Endothelial cell of umbilical vein (primary cell): ENCODE measurements around the gene CUX1. TPM values are rescaled to one million over a fixed set of nuclear protein-coding genes. Genes with fewer than 3 reads are reported as not detected.

Experiments used
- BruUV-seq: library from RNA; stranded (reverse); fragments of 400-500 nt; replicated peaks from 2 replicates; lab custom pipeline; 2021; lab: Mats Ljungman, UMichigan
- CTCF ChIA-PET: fragments of 300-600, 350-600 bp; sonication (Branson Sonifier 250); formaldehyde crosslinking; loops from one replicate; lab custom pipeline; 2021; ENCODE audit warnings: antibody characterized with exemption, inconsistent platforms; lab: Charles Lee
- POLR2A ChIA-PET: fragments of 300-600, 350-600 bp; sonication (Branson Sonifier 250); formaldehyde crosslinking; loops from one replicate; lab custom pipeline; 2021; ENCODE audit warnings: antibody characterized with exemption, inconsistent platforms; lab: Charles Lee
- DNase-seq: peaks from one replicate; pipeline ENCODE4 v3.0.0-alpha.2; 2011; ENCODE audit warnings: low read depth, low spot score
- FAIRE-seq: peaks from 2 replicates; lab custom pipeline; 2011; peaks lifted over from hg19 to GRCh38; lab: Jason Lieb, UNC
- H2AFZ ChIP-seq: 2 replicates; pipeline ENCODE4 v1.6.0; 2012; ENCODE audit warnings: low read depth, low read length, control low read depth, inconsistent platforms
- H3K27ac ChIP-seq: 2 replicates; pipeline ENCODE4 v1.5.1; 2011; ENCODE audit warnings: low read depth, mild to moderate bottlenecking, control low read depth, low read length, moderate library complexity; ENCODE audit not compliant: insufficient read depth
- H3K27me3 ChIP-seq, 2 experiments: 2 replicates each; pipeline versions ENCODE4 v1.6.0 to v1.6.1; 2011; ENCODE audit warnings: low read length in 2 of 2, mixed read lengths in 1 of 2; ENCODE audit not compliant: control insufficient read depth in 2 of 2, insufficient read depth in 2 of 2
- H3K36me3 ChIP-seq, 2 experiments: 2 replicates in 1 of 2; 3 replicates in 1 of 2; pipeline ENCODE4 v1.5.1; 2011; ENCODE audit warnings: low read length in 2 of 2, mild to moderate bottlenecking in 1 of 2, moderate library complexity in 1 of 2; ENCODE audit not compliant: control insufficient read depth in 2 of 2, insufficient read depth in 2 of 2; ENCODE audit errors: extremely low read depth in 1 of 2
- H3K4me1 ChIP-seq: 3 replicates; pipeline ENCODE4 v1.5.1; 2011; ENCODE audit warnings: mild to moderate bottlenecking, low read length; ENCODE audit not compliant: control insufficient read depth, insufficient read depth; ENCODE audit errors: extremely low read depth
- H3K4me2 ChIP-seq: 2 replicates; pipeline ENCODE4 v1.6.1; 2011; ENCODE audit warnings: low read length, control low read depth, mixed read lengths; ENCODE audit not compliant: insufficient read depth
- H3K4me3 ChIP-seq, 3 experiments: fragments of 200-600 bp in 1 of 3; sonication (generic), shearing (Covaris generic) in 1 of 3; replicated peaks in 1 of 3; 2 replicates each; pipeline ENCODE4 v1.5.1; 2011 to 2016; ENCODE audit warnings: control low read depth in 3 of 3, low read length in 3 of 3, mild to moderate bottlenecking in 2 of 3, inconsistent platforms in 1 of 3, low read depth in 1 of 3, moderate library complexity in 1 of 3; ENCODE audit not compliant: insufficient read depth in 1 of 3
- H3K79me2 ChIP-seq: 2 replicates; pipeline ENCODE4 v1.6.0; 2012; ENCODE audit warnings: low read length, inconsistent platforms; ENCODE audit not compliant: control insufficient read depth, insufficient read depth
- H3K9ac ChIP-seq: replicated peaks from 2 replicates; pipeline ENCODE3; 2011; ENCODE audit warnings: low read length, control low read depth; ENCODE audit not compliant: insufficient read depth; ENCODE audit errors: extremely low read depth
- H3K9me1 ChIP-seq: replicated peaks from 3 replicates; pipeline ENCODE4 v1.6.0; 2011; ENCODE audit warnings: mild to moderate bottlenecking, low read length; ENCODE audit not compliant: control insufficient read depth, insufficient read depth; ENCODE audit errors: extremely low read depth
- H3K9me3 ChIP-seq: replicated peaks from 2 replicates; pipeline ENCODE4 v1.5.1; 2012; ENCODE audit warnings: low read length, inconsistent platforms; ENCODE audit not compliant: control insufficient read depth, insufficient read depth
- H4K20me1 ChIP-seq: replicated peaks from 2 replicates; pipeline ENCODE3; 2011; ENCODE audit warnings: mild to moderate bottlenecking, low read length; ENCODE audit not compliant: control insufficient read depth, insufficient read depth; ENCODE audit errors: extremely low read depth
- EZH2 ChIP-seq: IDR thresholded peaks from 2 replicates; pipeline ENCODE4 v1.6.1; 2012; ENCODE audit warnings: borderline replicate concordance, low read depth, mild to moderate bottlenecking, moderate library complexity, low read length, inconsistent platforms; ENCODE audit not compliant: severe bottlenecking
- FOS ChIP-seq: IDR thresholded peaks from 2 replicates; pipeline ENCODE4 v1.6.1; 2011; ENCODE audit warnings: mild to moderate bottlenecking, low read length, moderate library complexity, borderline replicate concordance; ENCODE audit not compliant: insufficient read depth
- GATA2 ChIP-seq: IDR thresholded peaks from 2 replicates; pipeline ENCODE4 v1.7.0; 2011; ENCODE audit warnings: low read depth, mild to moderate bottlenecking, moderate library complexity, mixed read lengths, low read length; ENCODE audit not compliant: insufficient read length, insufficient read depth
- JUN ChIP-seq: IDR thresholded peaks from 2 replicates; pipeline ENCODE4 v1.6.1; 2011; ENCODE audit warnings: borderline replicate concordance, low read depth; ENCODE audit not compliant: insufficient read length, insufficient read depth
- MYC ChIP-seq: IDR thresholded peaks from one replicate; pipeline ENCODE4 v1.6.1; 2011; ENCODE audit warnings: mild to moderate bottlenecking, low read depth, low read length
- POLR2A ChIP-seq: IDR thresholded peaks from 2 replicates; pipeline ENCODE4 v1.6.1; 2012; ENCODE audit warnings: low read depth, mild to moderate bottlenecking, control low read depth, low read length
- POLR2AphosphoS5 ChIP-seq: IDR thresholded peaks from 2 replicates; pipeline ENCODE4 v1.6.1; 2012; ENCODE audit warnings: low read depth, mild to moderate bottlenecking, control low read depth, low read length, moderate library complexity; ENCODE audit not compliant: insufficient read depth
- dilution Hi-C: fragments of 300-500 bp; cut with MboI; formaldehyde crosslinking; loops from one replicate; pipeline ENCODE4 v1.15.0; 2019; ENCODE audit warnings: low sequenced_read_pairs; ENCODE audit not compliant: extremely low pct_ligation_motif_present
- intact Hi-C: fragments of 100-400 bp; cut with micrococcal nuclease; formaldehyde crosslinking; loops from one replicate; pipeline ENCODE4 v1.10.0; 2022
- polyA plus RNA-seq, 4 experiments: library from polyadenylated mRNA; depleted of rRNA in 3 of 4; stranded (reverse) in 3 of 4; unstranded in 1 of 4; fragments of >200 nt; gene quantifications; 2 replicates each; pipeline versions ENCODE4 v1.2.1 to v1.2.3, GENCODE V29; 2011 to 2012; ENCODE audit warnings: missing spikeins in 1 of 4
- total RNA-seq: library from RNA; stranded (reverse); gene quantifications from 2 replicates; pipeline ENCODE4 v1.2.3, GENCODE V29; 2021
- TF ChIP-seq, protein P1 (sequence below): IDR thresholded peaks from 2 replicates; pipeline ENCODE4 v1.6.1; 2011; ENCODE audit not compliant: insufficient read depth, insufficient read length
- TF ChIP-seq, protein P2 (sequence below), 2 donors: IDR thresholded peaks; 1 replicate in 1 of 2; 2 replicates in 1 of 2; pipeline ENCODE4 v1.5.1; 2011; ENCODE audit warnings: low read length in 2 of 2, mild to moderate bottlenecking in 2 of 2, moderate library complexity in 2 of 2, control low read depth in 1 of 2, inconsistent platforms in 1 of 2, low read depth in 1 of 2; ENCODE audit not compliant: insufficient read depth in 1 of 2; ENCODE audit errors: extremely low read depth in 1 of 2

CUX1 gene
- total and polyA plus RNA-seq, 2 donors (not counting 3 experiments of a cell fraction or from before 2014, with no cell fraction given) = 13.8 to 49.8 TPM

DNA sequence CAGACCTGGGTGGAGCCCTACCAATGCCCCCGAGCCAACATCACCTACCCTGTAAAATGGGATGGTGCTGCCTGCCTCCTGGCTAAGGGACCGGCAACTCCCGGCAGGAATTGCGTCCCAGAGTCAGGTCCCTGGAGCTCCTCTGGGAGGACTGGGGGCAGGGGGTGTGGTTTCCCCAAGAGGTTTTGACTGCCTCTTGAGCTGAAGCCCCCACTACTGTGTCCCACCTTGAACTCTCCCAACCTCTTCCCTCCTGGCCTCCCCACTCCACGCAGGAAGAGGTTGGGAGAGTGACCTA lies 470.5 kb downstream of the CUX1 start:
- H4K20me1 ChIP-seq = no peaks in the 10 kb centered on the region
- peaks cover 10% of the 10 kb centered on the region for H3K4me1 ChIP-seq
- H3K9me1 ChIP-seq = no peaks in the 10 kb centered on the region
- dilution Hi-C loops = no loop called here
- BruUV-seq = no TSS peak
- TF ChIP-seq, protein P1, sequence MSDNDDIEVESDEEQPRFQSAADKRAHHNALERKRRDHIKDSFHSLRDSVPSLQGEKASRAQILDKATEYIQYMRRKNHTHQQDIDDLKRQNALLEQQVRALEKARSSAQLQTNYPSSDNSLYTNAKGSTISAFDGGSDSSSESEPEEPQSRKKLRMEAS = no peak
- TF ChIP-seq GATA2 (no peak), EZH2 (no peak), POLR2A (no peak), JUN (no peak), MYC (no peak), FOS (no peak), POLR2AphosphoS5 (no peak)
- TF ChIP-seq, protein P2, sequence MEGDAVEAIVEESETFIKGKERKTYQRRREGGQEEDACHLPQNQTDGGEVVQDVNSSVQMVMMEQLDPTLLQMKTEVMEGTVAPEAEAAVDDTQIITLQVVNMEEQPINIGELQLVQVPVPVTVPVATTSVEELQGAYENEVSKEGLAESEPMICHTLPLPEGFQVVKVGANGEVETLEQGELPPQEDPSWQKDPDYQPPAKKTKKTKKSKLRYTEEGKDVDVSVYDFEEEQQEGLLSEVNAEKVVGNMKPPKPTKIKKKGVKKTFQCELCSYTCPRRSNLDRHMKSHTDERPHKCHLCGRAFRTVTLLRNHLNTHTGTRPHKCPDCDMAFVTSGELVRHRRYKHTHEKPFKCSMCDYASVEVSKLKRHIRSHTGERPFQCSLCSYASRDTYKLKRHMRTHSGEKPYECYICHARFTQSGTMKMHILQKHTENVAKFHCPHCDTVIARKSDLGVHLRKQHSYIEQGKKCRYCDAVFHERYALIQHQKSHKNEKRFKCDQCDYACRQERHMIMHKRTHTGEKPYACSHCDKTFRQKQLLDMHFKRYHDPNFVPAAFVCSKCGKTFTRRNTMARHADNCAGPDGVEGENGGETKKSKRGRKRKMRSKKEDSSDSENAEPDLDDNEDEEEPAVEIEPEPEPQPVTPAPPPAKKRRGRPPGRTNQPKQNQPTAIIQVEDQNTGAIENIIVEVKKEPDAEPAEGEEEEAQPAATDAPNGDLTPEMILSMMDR (IDR thresholded peaks at IDR 0.05; ENCODE audit: extremely low read depth in 1 of 2, insufficient read depth in 1 of 2, low read depth in 1 of 2, low read length in 2 of 2) = no peak
- ChIA-PET POLR2A (no interaction called here), CTCF (interaction anchor here (0.5 to 2.9 kb wide), 8 partner anchors 8 to 745 kb away, joined by 3 to 10 read pairs (median 3); no protein-coding TSS in a partner anchor)
- H2AFZ ChIP-seq = peak overlapping the region; percentile 96
- peaks cover 0 to 5% of the 10 kb centered on the region in 2 experiments for H3K27me3 ChIP-seq
- no peaks in the 10 kb centered on the region for H3K9me3 ChIP-seq
- H3K4me3 ChIP-seq = peak overlapping the region in 1 of 3 experiments; percentile 69
- H3K9ac ChIP-seq = no peak overlapping the region
- intact Hi-C loops = no loop called here
- H3K4me2 ChIP-seq = peak overlapping the region; percentile 75
- no peak for FAIRE-seq
- H3K27ac ChIP-seq = no peak overlapping the region
- no peaks in the 10 kb centered on the region for H3K36me3 ChIP-seq
- H3K79me2 ChIP-seq = no peaks in the 10 kb centered on the region
- no peak for DNase-seq
